ENCODE data around the gene UGT1A1.

DNA sequence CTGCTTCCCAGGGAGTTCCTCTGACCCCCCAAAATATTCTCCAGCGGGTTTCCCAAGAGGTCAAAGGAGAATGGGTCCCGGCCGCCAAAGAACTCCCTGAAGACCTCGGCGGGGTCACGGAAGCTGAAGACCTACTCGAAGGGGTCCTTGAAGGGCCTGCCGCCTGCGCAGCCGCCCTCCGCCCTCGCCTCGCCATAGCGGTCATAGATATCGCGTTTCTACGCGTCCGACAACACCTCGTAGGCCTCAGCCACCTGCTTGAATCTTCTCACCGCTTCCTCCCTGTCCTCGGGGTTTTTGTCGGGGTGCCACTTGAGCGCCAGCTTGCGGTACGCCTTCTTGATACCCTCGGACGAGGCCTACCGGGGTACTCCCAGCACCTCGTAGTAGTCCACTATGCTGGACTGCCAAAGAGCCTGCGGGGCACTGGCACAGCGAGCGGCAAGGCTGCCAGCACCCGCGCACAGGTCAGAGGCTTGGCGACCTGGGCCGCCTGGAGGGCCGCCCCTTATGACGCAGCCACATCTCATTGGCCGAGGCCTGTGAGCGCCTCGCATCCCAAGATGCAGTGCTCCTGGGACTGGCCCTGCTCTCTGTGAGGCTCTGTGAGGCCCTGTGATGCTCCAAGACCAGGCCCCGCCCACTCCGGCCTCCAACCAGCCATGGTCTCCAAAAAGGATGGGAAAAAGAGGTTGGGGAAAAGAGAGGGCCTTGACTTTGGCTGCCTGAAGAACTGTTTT lies 5.0 kb upstream of the UGT1A1 start:
- TF ChIP-seq POLR2AphosphoS5 (IDR thresholded peaks at IDR 0.05; ENCODE audit: low read depth, low read length) (no peak), REST (IDR thresholded peaks at IDR 0.05; ENCODE audit: low read depth) (no peak), EZH2 (IDR thresholded peaks at IDR 0.05) (no peak), FOSL1 (IDR thresholded peaks at IDR 0.05; ENCODE audit: low read depth) (no peak), POLR2A (IDR thresholded peaks at IDR 0.05; ENCODE audit: borderline replicate concordance, extremely low read depth, insufficient read depth, insufficient read length) (no peak), SP1 (IDR thresholded peaks at IDR 0.05; ENCODE audit: low read depth) (no peak), EGR1 (IDR thresholded peaks at IDR 0.05; ENCODE audit: low read depth) (no peak), SIN3A (IDR thresholded peaks at IDR 0.05; ENCODE audit: low read depth) (no peak), ZNF274 (IDR thresholded peaks at IDR 0.05; ENCODE audit: low read depth, low read length) (no peak)
- TF ChIP-seq, protein P1, sequence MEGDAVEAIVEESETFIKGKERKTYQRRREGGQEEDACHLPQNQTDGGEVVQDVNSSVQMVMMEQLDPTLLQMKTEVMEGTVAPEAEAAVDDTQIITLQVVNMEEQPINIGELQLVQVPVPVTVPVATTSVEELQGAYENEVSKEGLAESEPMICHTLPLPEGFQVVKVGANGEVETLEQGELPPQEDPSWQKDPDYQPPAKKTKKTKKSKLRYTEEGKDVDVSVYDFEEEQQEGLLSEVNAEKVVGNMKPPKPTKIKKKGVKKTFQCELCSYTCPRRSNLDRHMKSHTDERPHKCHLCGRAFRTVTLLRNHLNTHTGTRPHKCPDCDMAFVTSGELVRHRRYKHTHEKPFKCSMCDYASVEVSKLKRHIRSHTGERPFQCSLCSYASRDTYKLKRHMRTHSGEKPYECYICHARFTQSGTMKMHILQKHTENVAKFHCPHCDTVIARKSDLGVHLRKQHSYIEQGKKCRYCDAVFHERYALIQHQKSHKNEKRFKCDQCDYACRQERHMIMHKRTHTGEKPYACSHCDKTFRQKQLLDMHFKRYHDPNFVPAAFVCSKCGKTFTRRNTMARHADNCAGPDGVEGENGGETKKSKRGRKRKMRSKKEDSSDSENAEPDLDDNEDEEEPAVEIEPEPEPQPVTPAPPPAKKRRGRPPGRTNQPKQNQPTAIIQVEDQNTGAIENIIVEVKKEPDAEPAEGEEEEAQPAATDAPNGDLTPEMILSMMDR (IDR thresholded peaks at IDR 0.05 in 2 of 3, conservative IDR thresholded peaks at IDR 0.05 in 1 of 3; ENCODE audit: borderline replicate concordance in 1 of 3, insufficient read depth in 1 of 3, low read depth in 2 of 3, low read length in 2 of 3), result no peak
- TF ChIP-seq, protein P2, sequence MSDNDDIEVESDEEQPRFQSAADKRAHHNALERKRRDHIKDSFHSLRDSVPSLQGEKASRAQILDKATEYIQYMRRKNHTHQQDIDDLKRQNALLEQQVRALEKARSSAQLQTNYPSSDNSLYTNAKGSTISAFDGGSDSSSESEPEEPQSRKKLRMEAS (IDR thresholded peaks at IDR 0.05), result no peak
